ENCODE measurements around the gene UNC79. TPM values are rescaled to one million over a fixed set of nuclear protein-coding genes. Genes with fewer than 3 reads are reported as not detected.
"Not testable (repeated sequence)": the region's sequence is repeated elsewhere in the genome, so short reads cannot be mapped to it uniquely, and the experiment has no call there.

Gene UNC79
- total and polyA plus RNA-seq, 4 donors, result 0.03 to 0.94 (median 0.14) TPM

DNA sequence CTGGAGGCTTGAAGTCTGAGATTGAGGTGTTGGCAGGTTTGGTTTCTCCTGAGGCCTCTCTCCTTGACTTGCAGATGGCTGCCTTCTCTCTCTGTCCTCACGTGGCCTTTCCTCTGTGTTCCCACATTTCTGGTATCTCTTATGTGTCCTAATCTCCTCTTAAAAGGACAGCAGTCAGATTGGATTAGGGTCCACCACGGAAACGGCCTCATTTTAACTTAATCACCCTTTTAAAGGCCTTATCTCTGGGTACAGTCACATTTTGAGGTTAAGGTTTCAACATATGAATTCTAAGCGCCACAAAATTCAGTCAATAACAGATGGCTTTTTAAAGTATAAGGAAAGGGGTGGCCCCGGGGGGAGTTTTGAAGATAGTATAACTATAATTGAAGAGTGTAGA, 33.5 kb downstream of the UNC79 start:
- Histone ChIP-seq H3K4me3 (no peak overlapping the region), H3K4me1 (ENCODE audit: control insufficient read depth in 5 of 5, insufficient read depth in 5 of 5, low read length in 5 of 5) (no peaks in the 10 kb centered on the region), H3K9ac (ENCODE audit: insufficient read depth in 1 of 2, low read length in 2 of 2) (no peak overlapping the region), H3K36me3 (ENCODE audit: control insufficient read depth in 4 of 4, insufficient read depth in 4 of 4, low read length in 4 of 4) (no peaks in the 10 kb centered on the region), H3K9me3 (ENCODE audit: control insufficient read depth in 4 of 4, insufficient read depth in 3 of 4, low read length in 3 of 4) (no peaks in the 10 kb centered on the region), H3K27ac (ENCODE audit: low read depth in 1 of 2, low read length in 1 of 2) (no peak overlapping the region), H3K27me3 (ENCODE audit: control insufficient read depth in 3 of 3, insufficient read depth in 3 of 3, low read length in 2 of 3) (peaks cover 0 to 2% (median 0%) of the 10 kb centered on the region in 3 donors)
- WGBS, 2 donors, result 44 to 59% methylated on average over 5 of the region's 5 CpGs
- TF ChIP-seq, protein P1, sequence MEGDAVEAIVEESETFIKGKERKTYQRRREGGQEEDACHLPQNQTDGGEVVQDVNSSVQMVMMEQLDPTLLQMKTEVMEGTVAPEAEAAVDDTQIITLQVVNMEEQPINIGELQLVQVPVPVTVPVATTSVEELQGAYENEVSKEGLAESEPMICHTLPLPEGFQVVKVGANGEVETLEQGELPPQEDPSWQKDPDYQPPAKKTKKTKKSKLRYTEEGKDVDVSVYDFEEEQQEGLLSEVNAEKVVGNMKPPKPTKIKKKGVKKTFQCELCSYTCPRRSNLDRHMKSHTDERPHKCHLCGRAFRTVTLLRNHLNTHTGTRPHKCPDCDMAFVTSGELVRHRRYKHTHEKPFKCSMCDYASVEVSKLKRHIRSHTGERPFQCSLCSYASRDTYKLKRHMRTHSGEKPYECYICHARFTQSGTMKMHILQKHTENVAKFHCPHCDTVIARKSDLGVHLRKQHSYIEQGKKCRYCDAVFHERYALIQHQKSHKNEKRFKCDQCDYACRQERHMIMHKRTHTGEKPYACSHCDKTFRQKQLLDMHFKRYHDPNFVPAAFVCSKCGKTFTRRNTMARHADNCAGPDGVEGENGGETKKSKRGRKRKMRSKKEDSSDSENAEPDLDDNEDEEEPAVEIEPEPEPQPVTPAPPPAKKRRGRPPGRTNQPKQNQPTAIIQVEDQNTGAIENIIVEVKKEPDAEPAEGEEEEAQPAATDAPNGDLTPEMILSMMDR (IDR thresholded peaks at IDR 0.05; ENCODE audit: control extremely low read depth, extremely low read depth), result no peak
- ATAC-seq (ENCODE audit: insufficient read depth, low FRiP score) (no peak), DNase-seq (no peak)

- no peaks in the 10 kb centered on the region for H3K27me3 ChIP-seq (ENCODE audit: control insufficient read depth in 3 of 3, insufficient read depth in 3 of 3, low read length in 2 of 3)
- H3K9ac ChIP-seq (ENCODE audit: insufficient read depth in 1 of 2, low read length in 2 of 2), result no peak overlapping the region
- H3K27ac ChIP-seq (ENCODE audit: low read depth in 1 of 2, low read length in 1 of 2), result no peak overlapping the region
- TF ChIP-seq, protein P1 (IDR thresholded peaks at IDR 0.05; ENCODE audit: control extremely low read depth, extremely low read depth), result no peak
- no peak overlapping the region for H3K4me3 ChIP-seq
- no peaks in the 10 kb centered on the region for H3K36me3 ChIP-seq (ENCODE audit: control insufficient read depth in 4 of 4, insufficient read depth in 4 of 4, low read length in 4 of 4)
- H3K9me3 ChIP-seq (ENCODE audit: control insufficient read depth in 4 of 4, insufficient read depth in 3 of 4, low read length in 3 of 4), result no peaks in the 10 kb centered on the region
- no peaks in the 10 kb centered on the region for H3K4me1 ChIP-seq (ENCODE audit: control insufficient read depth in 5 of 5, insufficient read depth in 5 of 5, low read length in 5 of 5)
- ATAC-seq (ENCODE audit: insufficient read depth, low FRiP score), result no peak
- WGBS, 2 donors, result 80 to 83% methylated on average over 6 of the region's 6 CpGs
- no peak for DNase-seq
Observed at GRCh38 chr14:93475471-93475870, 44.7 kb downstream of the UNC79 start.

DNA sequence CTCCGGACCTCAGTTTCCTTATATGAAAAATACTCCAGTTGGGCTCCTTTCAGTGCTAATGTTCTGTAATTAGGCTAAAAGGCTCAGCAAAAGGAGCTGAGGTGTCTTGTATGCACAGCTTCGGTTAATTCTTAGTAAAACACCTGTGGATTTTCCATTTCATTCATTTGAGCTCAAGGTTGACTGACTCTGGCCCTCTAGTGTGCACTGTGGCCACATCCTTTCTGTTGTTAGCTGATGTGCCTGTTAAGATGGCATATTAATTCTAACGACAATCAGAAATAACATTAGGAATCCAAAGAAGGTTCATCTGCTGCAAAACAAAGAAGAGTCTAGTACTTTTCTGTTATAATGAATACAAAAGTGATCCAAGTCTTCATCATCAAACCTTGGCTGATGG, 45.6 kb downstream of the UNC79 start:
- no peaks in the 10 kb centered on the region for H3K27me3 ChIP-seq (ENCODE audit: control insufficient read depth in 3 of 3, insufficient read depth in 3 of 3, low read length in 2 of 3)
- 87 to 94% methylated on average over 3 of the region's 3 CpGs for WGBS, 2 donors

GRCh38 chr14:93479074-93479473, 48.3 kb downstream of the UNC79 start:
- H3K27me3 ChIP-seq (ENCODE audit: control insufficient read depth in 3 of 3, insufficient read depth in 3 of 3, low read length in 2 of 3); H3K9me3 ChIP-seq (ENCODE audit: control insufficient read depth in 4 of 4, insufficient read depth in 3 of 4, low read length in 3 of 4); H3K4me3 ChIP-seq; ATAC-seq (ENCODE audit: insufficient read depth, low FRiP score); H3K4me1 ChIP-seq (ENCODE audit: control insufficient read depth in 5 of 5, insufficient read depth in 5 of 5, low read length in 5 of 5); H3K36me3 ChIP-seq (ENCODE audit: control insufficient read depth in 4 of 4, insufficient read depth in 4 of 4, low read length in 4 of 4); H3K27ac ChIP-seq (ENCODE audit: low read depth in 1 of 2, low read length in 1 of 2); H3K9ac ChIP-seq (ENCODE audit: insufficient read depth in 1 of 2, low read length in 2 of 2); DNase-seq: not testable (repeated sequence)
- 59 to 64% methylated on average over 2 of the region's 2 CpGs for WGBS, 2 donors

More for the DNA sequence above, 45.6 kb downstream of the UNC79 start:
- TF ChIP-seq, protein P1 (IDR thresholded peaks at IDR 0.05; ENCODE audit: control extremely low read depth, extremely low read depth), result no peak
- H3K9me3 ChIP-seq (ENCODE audit: control insufficient read depth in 4 of 4, insufficient read depth in 3 of 4, low read length in 3 of 4), result no peaks in the 10 kb centered on the region
- DNase-seq, result no peak
- no peak overlapping the region for H3K9ac ChIP-seq (ENCODE audit: insufficient read depth in 1 of 2, low read length in 2 of 2)
- no peak overlapping the region for H3K4me3 ChIP-seq
- no peaks in the 10 kb centered on the region for H3K36me3 ChIP-seq (ENCODE audit: control insufficient read depth in 4 of 4, insufficient read depth in 4 of 4, low read length in 4 of 4)
- H3K27ac ChIP-seq (ENCODE audit: low read depth in 1 of 2, low read length in 1 of 2), result no peak overlapping the region
- no peak for ATAC-seq (ENCODE audit: insufficient read depth, low FRiP score)
- H3K4me1 ChIP-seq (ENCODE audit: control insufficient read depth in 5 of 5, insufficient read depth in 5 of 5, low read length in 5 of 5), result no peaks in the 10 kb centered on the region

Measured in lung (tissue), 12 donors.